Measurements from ENCODE around the gene ZNF230. TPM values are rescaled to one million over a fixed set of nuclear protein-coding genes. Genes with fewer than 3 reads are reported as not detected.
A peak's percentile ranks its signal among the peaks of the same experiment; 100 is the strongest.

Gene ZNF230
- total RNA-seq, 1 donor from 2014 or later, result 2.4 TPM

- no peaks in the 10 kb centered on the region for H3K27me3 Mint-ChIP-seq
- H3K9me3 Mint-ChIP-seq, result peaks cover 35% of the 10 kb centered on the region
- peaks cover 67% of the 10 kb centered on the region for H3K36me3 Mint-ChIP-seq (ENCODE audit: low read depth)
- no peak overlapping the region for H3K4me3 Mint-ChIP-seq
- intact Hi-C loops (cut with micrococcal nuclease), result loop anchor here (10.0 kb wide), 1 partner anchor 297 kb away; the partner anchor contains the start of gene ZNF235
- H3K27ac Mint-ChIP-seq, result no peak overlapping the region
- DNase-seq, result no peak
- peaks cover 8% of the 10 kb centered on the region for H3K4me1 Mint-ChIP-seq
These were observed 4.7 kb downstream of the ZNF230 start for GRCh38 chr19:44007473-44007872.

- peaks cover 67% of the 10 kb centered on the region for H3K36me3 Mint-ChIP-seq (ENCODE audit: low read depth)
- H3K4me3 Mint-ChIP-seq, result no peak overlapping the region
- no peak overlapping the region for H3K27ac Mint-ChIP-seq
- no peak for DNase-seq
- no peaks in the 10 kb centered on the region for H3K27me3 Mint-ChIP-seq
- H3K4me1 Mint-ChIP-seq, result no peaks in the 10 kb centered on the region
- H3K9me3 Mint-ChIP-seq, result peaks cover 53% of the 10 kb centered on the region
- intact Hi-C loops (cut with micrococcal nuclease), result no loop called here
These were observed 7.7 kb downstream of the ZNF230 start for GRCh38 chr19:44010468-44010867.

DNA sequence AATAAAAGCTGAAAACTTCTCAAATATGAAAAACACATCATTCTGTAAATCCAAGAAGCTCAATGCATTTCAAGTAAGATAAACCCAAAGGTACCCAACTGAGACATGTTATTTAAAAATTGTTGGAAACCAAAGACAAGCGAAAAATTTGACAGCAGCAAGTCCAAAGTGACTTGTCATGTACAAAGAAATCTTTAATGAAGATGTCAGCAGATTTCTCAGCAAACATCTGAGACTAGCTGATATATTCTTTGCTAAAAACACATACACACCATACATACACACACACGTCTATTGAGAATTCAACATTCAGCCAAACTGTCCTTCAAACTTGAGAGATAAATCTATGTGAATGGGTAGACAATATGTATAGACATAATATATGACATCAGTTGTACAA, 16.7 kb downstream of the ZNF230 start:
- intact Hi-C loops (cut with micrococcal nuclease), result no loop called here
- Mint-ChIP-seq H3K4me3 (no peak overlapping the region), H3K36me3 (ENCODE audit: low read depth) (no peaks in the 10 kb centered on the region), H3K4me1 (no peaks in the 10 kb centered on the region), H3K27me3 (no peaks in the 10 kb centered on the region), H3K9me3 (peaks cover 43% of the 10 kb centered on the region), H3K27ac (no peak overlapping the region)
- DNase-seq, result no peak

DNA sequence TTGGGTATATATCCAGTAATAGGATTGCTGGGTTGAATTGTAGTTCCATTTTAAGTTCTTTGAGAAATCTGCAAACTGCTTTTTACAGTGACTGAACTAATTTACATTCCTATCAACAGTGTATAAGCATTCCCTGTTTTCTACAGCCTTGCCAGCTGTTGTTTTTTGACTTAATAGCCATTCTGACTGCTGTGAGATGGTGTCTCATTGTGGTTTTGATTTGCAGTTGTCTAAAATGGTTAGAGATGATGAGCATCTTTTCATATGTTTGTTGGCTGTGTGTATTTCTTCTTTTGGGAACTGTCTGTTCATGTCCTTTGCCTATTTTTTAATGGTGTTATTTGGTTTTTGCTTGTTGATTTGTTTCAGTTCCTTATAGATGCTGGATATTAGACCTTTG, 18.5 kb downstream of the ZNF230 start:
- intact Hi-C loops (cut with micrococcal nuclease), result no loop called here
- Mint-ChIP-seq H3K4me1 (peaks cover 16% of the 10 kb centered on the region), H3K27ac (no peak overlapping the region), H3K4me3 (no peak overlapping the region), H3K27me3 (no peaks in the 10 kb centered on the region), H3K36me3 (ENCODE audit: low read depth) (peaks cover 14% of the 10 kb centered on the region), H3K9me3 (peaks cover 50% of the 10 kb centered on the region)
- no peak for DNase-seq

GRCh38 chr19:44024900-44025216, 22.1 kb downstream of the ZNF230 start:
- Mint-ChIP-seq H3K9me3 (peaks cover 46% of the 10 kb centered on the region), H3K4me3 (peak overlapping the region; percentile 99), H3K27ac (no peak overlapping the region), H3K36me3 (ENCODE audit: low read depth) (peaks cover 46% of the 10 kb centered on the region), H3K4me1 (peaks cover 16% of the 10 kb centered on the region), H3K27me3 (no peaks in the 10 kb centered on the region)
- intact Hi-C loops (cut with micrococcal nuclease), result loop anchor here (1.0 kb wide), 4 partner anchors 23 to 140 kb away; partner anchors contain the start of genes ZNF155, ZNF225, ZNF226 and ZNF230
- DNase-seq, result no peak

GRCh38 chr19:44025217-44025936, 22.6 kb downstream of the ZNF230 start, which contains the start of gene ZNF222:
TSS of gene ZNF222 (plus strand) at chr19:44025379. CDS start at chr19:44025437, 58 bp downstream.
- Mint-ChIP-seq H3K9me3 (peaks cover 41% of the 10 kb centered on the region), H3K27ac (peak within 1 kb of the TSS; percentile 91), H3K36me3 (ENCODE audit: low read depth) (peaks cover 50% of the 10 kb centered on the region), H3K4me1 (peaks cover 16% of the 10 kb centered on the region), H3K4me3 (peak within 1 kb of the TSS; percentile 99), H3K27me3 (no peaks in the 10 kb centered on the region)
- intact Hi-C loops (cut with micrococcal nuclease), result loop anchor here (1.0 kb wide), 4 partner anchors 23 to 140 kb away; partner anchors contain the start of genes ZNF155, ZNF225, ZNF226 and ZNF230
- peak; percentile 92 for DNase-seq

DNA sequence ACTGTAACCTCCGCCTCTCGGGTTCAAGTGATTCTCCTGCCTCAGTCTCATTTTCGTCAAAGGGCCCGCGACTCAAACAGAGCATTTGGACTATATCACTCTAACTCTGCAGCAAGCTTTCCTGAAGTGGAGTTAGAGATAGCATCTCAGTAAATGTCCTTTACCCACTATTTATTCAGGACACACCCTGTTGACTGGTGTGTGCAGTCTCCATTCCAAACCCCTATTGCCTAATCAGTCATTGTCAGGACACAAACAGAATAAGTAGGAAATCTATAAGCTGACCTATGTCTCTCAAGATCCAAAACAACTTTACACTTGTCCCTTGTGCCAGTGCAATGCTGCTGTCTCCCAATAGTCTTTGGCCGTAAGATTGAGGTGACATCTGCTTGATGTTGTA, 23.9 kb downstream of the ZNF230 start:
- peaks cover 62% of the 10 kb centered on the region for H3K36me3 Mint-ChIP-seq (ENCODE audit: low read depth)
- intact Hi-C loops (cut with micrococcal nuclease), result no loop called here
- H3K9me3 Mint-ChIP-seq, result peaks cover 43% of the 10 kb centered on the region
- no peaks in the 10 kb centered on the region for H3K27me3 Mint-ChIP-seq
- H3K27ac Mint-ChIP-seq, result no peak overlapping the region
- no peak for DNase-seq
- H3K4me1 Mint-ChIP-seq, result peaks cover 16% of the 10 kb centered on the region
- peak overlapping the region; percentile 99 for H3K4me3 Mint-ChIP-seq

DNA sequence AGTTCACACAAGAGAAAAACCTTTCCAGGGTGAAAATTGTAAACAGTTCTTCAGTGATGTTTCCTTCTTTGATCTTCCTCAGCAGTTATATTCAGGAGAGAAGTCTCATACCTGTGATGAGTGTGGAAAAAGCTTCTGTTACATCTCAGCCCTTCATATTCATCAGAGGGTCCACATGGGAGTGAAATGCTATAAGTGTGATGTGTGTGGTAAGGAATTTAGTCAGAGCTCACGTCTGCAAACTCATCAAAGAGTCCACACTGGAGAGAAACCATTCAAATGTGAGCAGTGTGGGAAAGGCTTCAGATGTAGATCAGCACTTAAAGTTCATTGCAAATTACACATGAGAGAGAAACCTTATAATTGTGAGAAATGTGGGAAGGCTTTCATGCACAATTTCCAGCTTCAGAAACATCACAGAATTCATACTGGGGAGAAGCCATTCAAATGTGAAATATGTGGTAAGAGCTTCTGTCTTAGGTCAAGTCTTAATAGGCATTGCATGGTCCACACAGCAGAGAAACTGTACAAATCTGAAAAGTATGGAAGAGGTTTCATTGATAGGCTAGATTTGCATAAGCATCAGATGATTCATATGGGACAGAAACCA, 29.3 kb downstream of the ZNF230 start:
- intact Hi-C loops (cut with micrococcal nuclease), result no loop called here
- Mint-ChIP-seq H3K4me1 (no peaks in the 10 kb centered on the region), H3K27me3 (no peaks in the 10 kb centered on the region), H3K4me3 (no peak overlapping the region), H3K9me3 (peaks cover 40% of the 10 kb centered on the region), H3K27ac (no peak overlapping the region), H3K36me3 (ENCODE audit: low read depth) (peaks cover 56% of the 10 kb centered on the region)
- no peak for DNase-seq

DNA sequence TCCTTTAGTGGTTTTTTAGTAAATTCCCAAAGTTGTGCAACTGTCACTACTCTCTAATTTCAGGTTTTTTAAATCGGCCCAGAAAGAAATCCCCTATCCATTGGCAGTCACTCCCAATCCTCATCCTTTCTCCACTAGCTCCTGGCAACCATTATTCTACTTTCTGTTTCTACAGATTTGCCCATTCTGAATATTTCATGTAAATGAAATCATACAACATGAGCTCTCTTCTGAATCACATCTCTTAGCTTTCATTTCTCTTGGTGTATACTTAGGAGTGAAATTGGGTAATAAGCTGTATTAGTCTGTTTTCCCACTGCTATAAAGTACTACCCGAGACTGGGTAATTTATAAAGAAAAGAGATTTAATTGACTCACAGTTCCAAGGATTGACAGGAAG, 39.4 kb downstream of the ZNF230 start:
- Mint-ChIP-seq H3K27me3 (no peaks in the 10 kb centered on the region), H3K4me3 (no peak overlapping the region), H3K9me3 (peaks cover 29% of the 10 kb centered on the region), H3K27ac (no peak overlapping the region), H3K36me3 (ENCODE audit: low read depth) (no peaks in the 10 kb centered on the region), H3K4me1 (no peaks in the 10 kb centered on the region)
- no peak for DNase-seq
- intact Hi-C loops (cut with micrococcal nuclease), result no loop called here

DNA sequence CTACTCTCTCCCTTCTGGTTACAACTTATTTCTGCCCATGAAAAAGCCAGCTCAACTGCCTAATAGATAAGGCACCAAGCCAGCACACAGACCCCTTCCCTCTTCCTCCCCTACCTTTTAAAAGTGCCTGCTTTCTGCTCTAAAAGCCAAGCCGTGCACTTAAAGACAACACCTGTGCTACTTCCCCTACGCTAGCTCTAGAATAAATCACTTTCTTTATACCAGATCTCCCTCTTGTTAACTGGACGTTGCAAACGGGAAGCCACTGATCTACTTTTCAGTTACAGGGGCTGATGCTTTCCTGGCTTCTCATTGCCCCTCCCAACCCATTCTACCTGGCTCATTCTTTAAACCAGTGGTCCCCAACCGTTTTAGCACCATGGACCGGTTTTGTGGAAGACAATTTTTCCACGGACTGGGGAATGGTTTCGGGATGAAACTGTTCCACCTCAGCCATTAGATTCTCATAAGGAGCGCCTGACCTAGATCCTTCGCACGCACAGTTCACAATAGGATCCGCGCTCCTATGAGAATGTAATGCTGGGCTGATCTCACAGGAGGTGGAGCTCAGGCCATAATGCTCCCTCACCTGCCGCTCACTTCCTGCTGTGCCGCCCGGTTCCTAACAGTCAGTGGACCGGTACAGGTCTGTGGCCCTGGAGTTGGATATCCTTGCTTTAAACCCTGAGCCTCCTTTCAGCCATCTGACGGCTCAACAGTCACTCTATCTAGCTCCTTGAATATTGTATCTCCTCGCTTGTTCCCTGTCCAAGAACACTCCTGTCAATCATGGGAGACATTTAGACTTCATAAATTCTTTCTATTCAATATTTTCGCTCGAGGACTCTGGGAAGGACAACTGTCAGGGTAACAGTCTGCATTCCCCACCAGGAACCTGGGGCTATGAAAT, 48.2 kb downstream of the ZNF230 start:
- H3K9me3 Mint-ChIP-seq, result peaks cover 60% of the 10 kb centered on the region
- intact Hi-C loops (cut with micrococcal nuclease), result no loop called here
- H3K4me3 Mint-ChIP-seq, result peak overlapping the region; percentile 79
- H3K4me1 Mint-ChIP-seq, result peaks cover 3% of the 10 kb centered on the region
- H3K27me3 Mint-ChIP-seq, result no peaks in the 10 kb centered on the region
- peak; percentile 59 for DNase-seq
- peaks cover 8% of the 10 kb centered on the region for H3K36me3 Mint-ChIP-seq (ENCODE audit: low read depth)
- H3K27ac Mint-ChIP-seq, result no peak overlapping the region

DNA sequence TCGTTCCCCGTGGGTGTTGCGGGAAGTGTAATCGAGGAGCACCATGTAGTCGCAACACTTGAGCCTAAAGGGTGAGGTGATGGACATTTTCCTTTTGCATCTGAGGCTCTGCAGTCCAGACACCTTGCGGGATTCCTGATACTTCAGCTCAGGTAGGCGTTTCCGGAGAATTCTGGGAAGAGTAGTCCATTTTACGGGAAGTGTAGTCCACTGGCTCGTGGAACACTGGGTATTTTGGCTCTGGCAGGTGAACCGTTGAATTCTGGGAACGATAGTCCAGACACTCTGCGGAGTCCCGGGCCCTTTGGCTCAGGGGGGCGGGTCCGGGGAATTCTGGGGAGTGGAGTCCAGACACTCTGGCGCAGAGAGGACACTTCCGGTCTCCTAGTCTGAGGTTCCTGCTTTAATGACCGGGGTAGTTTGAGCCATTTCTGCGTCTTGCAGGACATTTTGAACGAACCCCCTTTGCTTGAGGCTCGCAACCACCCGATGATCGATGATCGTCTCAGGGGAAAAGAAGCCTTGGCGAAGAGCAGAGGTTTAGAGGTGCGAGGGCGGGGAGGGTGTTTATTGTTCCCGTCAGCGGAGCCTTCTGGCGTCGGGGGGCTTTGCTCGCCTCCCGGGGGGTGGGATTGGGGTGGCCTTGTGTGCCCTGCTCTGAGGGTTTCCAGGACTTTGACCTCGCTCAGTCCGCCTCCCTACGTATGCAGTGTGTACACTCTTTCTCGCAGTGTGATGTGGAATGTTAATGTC, 49.1 kb downstream of the ZNF230 start, which contains the start of gene ZNF223:
Gene ZNF223, plus strand, starts transcription at position 387 of the 753 bp plus-strand sequence. CDS start 3,141 bp downstream, outside the sequence.
- Mint-ChIP-seq H3K9me3 (peaks cover 63% of the 10 kb centered on the region), H3K27me3 (no peaks in the 10 kb centered on the region), H3K27ac (no peak within 1 kb of the TSS), H3K4me3 (peak within 1 kb of the TSS; percentile 79), H3K36me3 (ENCODE audit: low read depth) (peaks cover 8% of the 10 kb centered on the region), H3K4me1 (peaks cover 3% of the 10 kb centered on the region)
- intact Hi-C loops (cut with micrococcal nuclease), result no loop called here
- DNase-seq, result peak; percentile 63

DNA sequence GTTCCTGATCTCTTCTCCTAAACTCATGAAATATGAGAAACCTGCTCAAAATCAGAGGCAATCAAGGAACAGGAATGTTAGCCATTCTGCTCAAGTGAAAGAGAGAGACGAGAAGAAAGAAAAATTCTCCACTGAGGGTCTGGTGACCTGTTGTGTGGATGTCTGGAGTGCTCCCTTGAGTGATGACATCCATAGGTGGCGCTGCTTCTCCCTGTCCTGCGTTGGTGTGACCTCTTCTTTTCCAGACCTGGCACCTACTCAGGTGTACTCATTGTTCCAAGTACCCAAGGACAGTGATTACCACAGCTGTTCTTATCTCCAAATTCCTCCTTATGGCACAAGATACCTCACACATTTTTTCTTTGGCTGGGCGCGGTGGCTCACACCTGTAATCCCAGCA, 53.1 kb downstream of the ZNF230 start:
- Mint-ChIP-seq H3K4me3 (no peak overlapping the region), H3K4me1 (peaks cover 3% of the 10 kb centered on the region), H3K9me3 (peaks cover 52% of the 10 kb centered on the region), H3K27ac (no peak overlapping the region), H3K27me3 (no peaks in the 10 kb centered on the region), H3K36me3 (ENCODE audit: low read depth) (peaks cover 8% of the 10 kb centered on the region)
- no peak for DNase-seq
- intact Hi-C loops (cut with micrococcal nuclease), result no loop called here

DNA sequence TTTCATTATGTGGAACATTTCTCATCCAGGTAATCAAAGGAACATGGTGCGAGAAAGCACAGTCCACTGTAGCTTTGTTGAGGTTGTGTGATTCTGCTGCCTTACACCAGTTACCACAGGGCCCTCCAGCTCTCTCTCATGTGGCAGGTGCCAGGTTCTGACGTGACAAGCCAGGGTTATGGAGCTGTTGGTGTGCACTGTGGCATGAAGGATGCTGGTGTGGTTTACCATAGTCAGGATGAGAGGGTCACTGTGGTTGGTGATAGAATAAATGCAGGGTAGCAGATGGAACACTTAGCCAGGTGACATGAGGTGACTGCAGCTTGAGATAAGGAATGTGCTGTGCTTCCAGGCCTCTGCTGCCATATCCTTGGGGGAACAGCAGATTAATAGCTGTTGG, 56.5 kb downstream of the ZNF230 start:
- Mint-ChIP-seq H3K4me3 (no peak overlapping the region), H3K27ac (no peak overlapping the region), H3K27me3 (no peaks in the 10 kb centered on the region), H3K4me1 (no peaks in the 10 kb centered on the region), H3K9me3 (peaks cover 35% of the 10 kb centered on the region), H3K36me3 (ENCODE audit: low read depth) (peaks cover 5% of the 10 kb centered on the region)
- no peak for DNase-seq
- intact Hi-C loops (cut with micrococcal nuclease), result no loop called here
